Endothelial cell (in vitro differentiated cells): ENCODE results near the gene PCYOX1L. TPM values are rescaled to one million over a fixed set of nuclear protein-coding genes. Genes with fewer than 3 reads are reported as not detected.

Experiments used
- DNase-seq: peaks from one replicate; pipeline ENCODE4 v3.0.0; 2021; ENCODE audit warnings: low spot score
- H3K27ac Mint-ChIP-seq: one replicate; pipeline ENCODE4 v1.8.0; 2021; ENCODE audit warnings: mixed read lengths, inconsistent platforms; ENCODE audit not compliant: unreplicated experiment
- H3K27me3 Mint-ChIP-seq: one replicate; pipeline ENCODE4 v1.8.0; 2021; ENCODE audit warnings: mild to moderate bottlenecking, moderate library complexity, mixed read lengths, inconsistent platforms; ENCODE audit not compliant: unreplicated experiment
- H3K36me3 Mint-ChIP-seq: one replicate; pipeline ENCODE4 v1.8.0; 2021; ENCODE audit warnings: mild to moderate bottlenecking, low read depth, mixed read lengths, inconsistent platforms; ENCODE audit not compliant: unreplicated experiment
- H3K4me1 Mint-ChIP-seq: one replicate; pipeline ENCODE4 v1.8.0; 2021; ENCODE audit warnings: mild to moderate bottlenecking, mixed read lengths, inconsistent platforms; ENCODE audit not compliant: unreplicated experiment
- H3K4me3 Mint-ChIP-seq: one replicate; pipeline ENCODE4 v1.8.0; 2021; ENCODE audit warnings: mild to moderate bottlenecking, mixed read lengths, inconsistent platforms; ENCODE audit not compliant: unreplicated experiment
- H3K9me3 Mint-ChIP-seq: one replicate; pipeline ENCODE4 v1.8.0; 2021; ENCODE audit warnings: mixed read lengths, inconsistent platforms; ENCODE audit not compliant: unreplicated experiment
- CTCF ChIP-seq: fragments of 200-600 bp; sonication (generic); IDR thresholded peaks from one replicate; pipeline ENCODE4 v1.5.0; 2021; ENCODE audit warnings: antibody characterized with exemption; ENCODE audit not compliant: unreplicated experiment
- total RNA-seq: library from RNA; stranded (reverse); fragmentation: NEBNext Ultra II Directional; extraction: Animal tissue kit (Norgen Biotek cat#: 25700); gene quantifications from one replicate; pipeline ENCODE4 v1.2.1, GENCODE V29; 2021; ENCODE audit not compliant: unreplicated experiment

Gene PCYOX1L
- total RNA-seq, 1 donor from 2014 or later, result 18.3 TPM

- no peak for TF ChIP-seq CTCF
- no peak overlapping the region for H3K27ac Mint-ChIP-seq
- no peak for DNase-seq
- H3K9me3 Mint-ChIP-seq, result no peaks in the 10 kb centered on the region
- peaks cover 4% of the 10 kb centered on the region for H3K27me3 Mint-ChIP-seq
- H3K4me1 Mint-ChIP-seq, result peaks cover 11% of the 10 kb centered on the region
- H3K4me3 Mint-ChIP-seq, result no peak overlapping the region
- H3K36me3 Mint-ChIP-seq, result no peaks in the 10 kb centered on the region
Measured at GRCh38 chr5:149411738-149412519, 54.1 kb downstream of the PCYOX1L start.

DNA sequence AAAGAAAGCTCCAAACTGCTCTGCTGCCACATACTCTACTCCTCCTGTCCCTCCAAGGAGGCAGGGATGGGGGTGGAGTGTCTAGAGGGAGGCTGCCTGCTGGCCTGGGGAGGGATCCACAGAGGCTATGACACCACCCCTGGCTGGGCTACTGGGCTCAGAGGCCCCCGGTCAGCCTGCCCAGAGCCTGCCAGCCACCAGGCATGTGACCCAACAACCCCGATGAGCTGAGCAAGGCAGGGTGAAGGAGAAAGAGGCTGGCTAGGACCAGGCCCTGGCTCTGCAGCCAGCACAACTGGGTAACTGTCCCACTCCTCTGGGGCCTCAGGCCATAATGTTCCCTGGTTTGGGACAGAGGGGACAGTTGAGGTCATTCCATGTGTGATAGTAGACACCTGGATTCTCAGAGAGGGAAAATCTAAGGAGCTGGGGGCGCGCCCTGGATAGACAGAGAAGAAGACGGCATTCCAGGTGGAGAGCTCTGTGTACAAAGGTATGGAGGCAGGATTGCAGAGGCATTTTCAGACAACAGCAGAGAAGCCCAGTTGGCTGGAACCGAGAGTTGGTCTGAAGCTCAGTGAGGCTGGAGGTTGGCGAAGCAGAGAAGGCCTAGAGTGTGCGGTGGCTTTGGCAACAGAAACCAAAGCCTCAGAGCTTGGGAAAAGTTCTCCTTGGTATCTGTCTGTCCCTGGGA lies 55.1 kb downstream of the PCYOX1L start:
- no peaks in the 10 kb centered on the region for H3K36me3 Mint-ChIP-seq
- no peak for TF ChIP-seq CTCF
- no peak overlapping the region for H3K27ac Mint-ChIP-seq
- H3K9me3 Mint-ChIP-seq, result no peaks in the 10 kb centered on the region
- H3K4me1 Mint-ChIP-seq, result peaks cover 9% of the 10 kb centered on the region
- DNase-seq, result no peak
- H3K27me3 Mint-ChIP-seq, result peaks cover 7% of the 10 kb centered on the region
- H3K4me3 Mint-ChIP-seq, result no peak overlapping the region

- no peak for DNase-seq
- no peak overlapping the region for H3K27ac Mint-ChIP-seq
- no peaks in the 10 kb centered on the region for H3K9me3 Mint-ChIP-seq
- peaks cover 8% of the 10 kb centered on the region for H3K27me3 Mint-ChIP-seq
- H3K4me3 Mint-ChIP-seq, result no peak overlapping the region
- H3K36me3 Mint-ChIP-seq, result no peaks in the 10 kb centered on the region
- peaks cover 10% of the 10 kb centered on the region for H3K4me1 Mint-ChIP-seq
- no peak for TF ChIP-seq CTCF
Measured at GRCh38 chr5:149413477-149414210, 55.8 kb downstream of the PCYOX1L start.

GRCh38 chr5:149414405-149415065 lies 56.7 kb downstream of the PCYOX1L start:
- Mint-ChIP-seq H3K9me3 (no peaks in the 10 kb centered on the region), H3K27ac (no peak overlapping the region), H3K4me3 (no peak overlapping the region), H3K36me3 (no peaks in the 10 kb centered on the region), H3K4me1 (peaks cover 10% of the 10 kb centered on the region), H3K27me3 (peaks cover 8% of the 10 kb centered on the region)
- no peak for TF ChIP-seq CTCF
- no peak for DNase-seq
